Frontal cortex (tissue), 4 donors: ENCODE results near the gene MEIS1. TPM values are rescaled to one million over a fixed set of nuclear protein-coding genes. Genes with fewer than 3 reads are reported as not detected.

ENCODE experiments used
- DNase-seq, 2 donors: peaks; one replicate each; pipeline ENCODE4 v3.0.0; 2012; ENCODE audit warnings: low spot score in 2 of 2
- FAIRE-seq: peaks from 2 replicates; lab custom pipeline; 2012; peaks lifted over from hg19 to GRCh38; lab: Jason Lieb, UNC
- total RNA-seq: library from RNA; depleted of rRNA; stranded (reverse); fragments of >200 nt; gene quantifications from one replicate; pipeline ENCODE4 v1.2.3, GENCODE V29; 2014
- donor health status: control.
- donor health status: control.
- donor health status: control.

The MEIS1 gene
- total RNA-seq, 1 donor from 2014 or later, result 39.5 TPM

DNA sequence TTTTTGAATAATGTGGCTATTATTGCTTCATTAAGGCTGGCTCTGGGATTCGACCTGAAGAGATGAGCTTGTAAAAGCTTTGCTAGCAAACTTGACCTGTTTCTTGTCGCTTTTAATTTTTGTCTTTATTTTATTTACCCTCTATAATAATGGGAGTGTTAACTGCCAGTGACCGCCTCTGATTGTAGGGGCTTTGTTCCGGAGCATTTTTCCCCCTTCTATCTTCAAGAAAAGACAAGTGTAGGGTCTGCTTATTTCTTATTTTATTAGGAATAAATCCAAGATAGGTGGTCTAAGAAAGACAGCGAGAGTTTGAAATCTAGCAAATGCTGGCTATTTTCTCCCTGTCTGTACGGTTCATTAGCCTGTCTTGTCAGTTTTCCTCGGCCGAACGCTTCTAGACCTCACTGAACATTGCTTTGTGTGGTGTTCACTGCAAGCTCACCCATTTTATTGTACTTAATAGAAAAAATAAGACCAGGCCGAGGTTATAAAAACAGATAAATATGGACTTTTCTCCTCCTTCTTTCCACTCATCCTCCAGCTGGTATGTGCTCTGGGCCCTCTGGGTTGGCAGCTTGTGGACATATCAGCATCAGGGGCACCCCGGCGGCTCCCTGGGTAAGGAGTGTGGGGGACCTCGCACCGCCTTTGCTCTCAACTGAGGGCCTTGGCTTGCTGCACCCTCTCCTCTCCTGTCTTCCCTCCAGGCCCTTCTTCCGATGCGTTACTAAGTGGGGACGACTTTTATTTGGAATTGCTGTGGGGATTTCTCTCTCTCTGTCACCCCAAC, 8.5 kb downstream of the MEIS1 start:
- FAIRE-seq (no peak), DNase-seq (no peak)

DNA sequence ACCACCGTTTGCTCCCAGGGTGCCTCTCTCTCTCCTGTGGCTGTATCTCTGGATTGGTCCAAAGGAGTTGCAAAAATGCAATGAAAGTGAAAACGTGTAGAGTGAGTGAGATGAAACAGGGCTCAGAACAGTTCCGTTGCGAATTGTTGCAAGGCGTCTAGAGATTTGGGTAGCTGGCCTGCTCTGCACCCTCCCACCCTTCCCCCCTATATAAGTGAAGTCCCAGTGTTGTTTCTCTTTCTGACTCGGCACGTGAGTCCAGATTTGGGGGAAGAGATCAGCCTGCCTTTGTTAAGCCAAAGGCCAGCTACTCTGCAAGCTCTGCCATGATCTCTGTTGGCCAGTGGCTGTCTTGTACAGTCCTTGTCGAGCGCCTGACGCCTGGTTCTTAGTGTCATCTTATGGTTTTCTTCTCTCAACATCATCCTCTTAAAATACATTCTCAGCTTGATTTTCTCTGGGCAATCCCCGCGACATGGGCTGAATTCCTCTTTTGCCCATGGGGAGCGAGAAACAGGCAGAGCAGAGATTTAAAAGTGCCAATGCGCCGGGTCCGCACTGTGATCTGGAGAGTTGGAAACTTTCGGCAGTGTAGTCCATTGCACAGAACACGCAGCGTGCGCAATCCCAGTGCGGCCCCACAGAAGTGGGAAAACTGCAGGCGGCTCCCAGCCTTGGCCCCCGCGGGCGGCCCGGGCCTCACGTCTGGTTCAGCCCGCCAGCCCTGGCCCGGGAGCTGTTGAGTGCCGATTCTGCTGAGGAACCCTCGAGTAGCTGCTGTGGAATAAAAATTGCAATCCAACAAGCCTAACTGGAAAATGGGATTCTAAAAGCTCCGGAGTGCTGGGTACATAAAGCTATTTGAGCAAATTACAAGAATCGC, 9.3 kb downstream of the MEIS1 start:
- no peak for FAIRE-seq
- no peak for DNase-seq

- FAIRE-seq (no peak), DNase-seq (no peak)
Measured at GRCh38 chr2:66445076-66445924, 10.4 kb downstream of the MEIS1 start.

DNA sequence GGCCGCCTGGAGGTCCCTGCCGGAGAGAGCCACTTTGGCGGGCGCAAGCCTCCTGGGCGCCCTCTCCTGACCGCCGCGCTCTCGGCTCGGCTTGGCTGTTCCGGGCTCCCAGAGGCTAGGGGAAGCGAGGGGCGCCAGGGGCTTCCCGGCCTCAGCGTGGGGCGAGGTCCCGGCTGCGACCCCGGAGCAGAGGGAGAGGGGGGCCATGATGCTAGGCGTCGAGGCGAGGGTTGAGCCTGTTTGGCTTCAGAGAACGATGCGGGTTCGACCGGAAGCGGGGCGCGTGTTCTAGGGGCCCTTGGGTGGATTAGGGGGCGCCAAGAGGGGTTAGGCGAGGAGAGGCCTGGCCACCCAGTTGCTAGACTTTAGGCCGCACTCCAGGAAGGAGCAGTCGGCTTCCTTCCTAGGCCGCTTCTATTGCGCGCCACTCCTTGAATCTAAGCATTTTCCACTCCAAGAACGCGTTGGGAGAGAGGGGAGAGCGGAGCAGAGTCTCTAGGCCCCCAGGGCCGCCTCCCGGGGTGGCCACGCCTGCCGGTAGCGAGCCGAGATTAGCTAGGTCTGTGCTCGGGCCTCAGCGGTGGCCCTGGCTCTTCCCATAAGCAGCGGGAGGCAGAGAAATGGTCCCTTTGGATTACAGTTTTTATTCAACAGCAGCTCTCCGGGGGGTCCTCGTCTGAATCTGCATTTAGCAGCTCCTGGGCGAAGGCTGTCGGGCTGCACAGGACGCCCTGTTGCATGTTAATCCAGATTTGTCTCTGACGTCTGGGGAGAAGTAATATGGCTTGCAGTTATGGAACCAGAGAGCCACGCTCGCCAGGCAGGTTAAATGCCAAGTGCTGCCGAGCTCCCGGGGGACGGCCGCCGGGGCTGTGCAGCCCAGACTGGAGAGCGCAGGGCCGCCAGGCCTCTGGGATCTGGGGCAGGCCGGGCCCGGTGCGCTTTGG, 11.3 kb downstream of the MEIS1 start:
- FAIRE-seq (no peak), DNase-seq (no peak)

- DNase-seq, result no peak
- FAIRE-seq, result no peak
Measured at GRCh38 chr2:66446941-66447340, 12.0 kb downstream of the MEIS1 start.

DNA sequence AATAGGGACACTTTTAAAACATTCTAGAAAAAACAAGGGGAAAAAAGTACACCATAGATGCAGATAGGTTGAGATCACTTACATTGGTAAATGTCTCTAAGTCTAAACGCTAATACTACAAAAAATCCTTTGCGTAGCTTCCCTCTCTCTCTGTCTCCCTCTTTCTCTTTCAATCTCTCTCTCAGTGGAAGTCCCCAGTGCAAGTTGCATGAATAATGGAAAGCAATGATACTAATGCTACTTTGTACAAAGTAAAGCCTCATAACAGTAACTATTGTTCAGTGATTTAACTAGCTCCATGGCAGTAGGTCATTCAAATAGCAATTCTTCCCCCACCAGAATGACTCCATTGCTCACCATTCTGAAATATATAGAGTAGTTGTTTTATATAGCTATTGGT, 12.8 kb downstream of the MEIS1 start:
- FAIRE-seq (no peak), DNase-seq (no peak)

- FAIRE-seq, result peak; percentile 51
- no peak for DNase-seq
Measured at GRCh38 chr2:66448136-66448991, 13.4 kb downstream of the MEIS1 start.

DNA sequence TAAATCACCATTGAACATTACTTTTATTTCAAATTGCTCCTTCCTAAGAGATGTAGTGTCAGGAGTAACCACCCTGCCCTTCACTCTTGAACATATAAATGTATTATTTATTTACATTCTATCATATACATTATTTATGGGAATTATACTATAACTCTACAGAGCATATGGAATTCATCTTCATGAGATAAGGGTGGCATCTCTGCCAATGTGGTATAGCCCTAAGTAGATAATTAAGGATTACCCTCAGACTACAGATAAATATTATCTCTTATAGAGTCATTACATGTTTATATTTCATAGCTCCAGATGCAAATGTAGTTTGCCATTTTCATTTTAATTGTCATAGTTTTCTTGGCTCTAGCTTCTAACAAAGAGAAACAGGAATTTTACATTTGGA, 17.3 kb downstream of the MEIS1 start:
- DNase-seq (no peak), FAIRE-seq (no peak)

- DNase-seq, result no peak
- FAIRE-seq, result no peak
Measured at GRCh38 chr2:66452917-66453316, 18.0 kb downstream of the MEIS1 start.

GRCh38 chr2:66455490-66455889, 20.6 kb downstream of the MEIS1 start:
- DNase-seq, result no peak
- FAIRE-seq, result no peak

GRCh38 chr2:66456183-66457041, 21.5 kb downstream of the MEIS1 start:
- no peak for DNase-seq
- no peak for FAIRE-seq

GRCh38 chr2:66457545-66457944, 22.6 kb downstream of the MEIS1 start:
- FAIRE-seq (no peak), DNase-seq (no peak)

DNA sequence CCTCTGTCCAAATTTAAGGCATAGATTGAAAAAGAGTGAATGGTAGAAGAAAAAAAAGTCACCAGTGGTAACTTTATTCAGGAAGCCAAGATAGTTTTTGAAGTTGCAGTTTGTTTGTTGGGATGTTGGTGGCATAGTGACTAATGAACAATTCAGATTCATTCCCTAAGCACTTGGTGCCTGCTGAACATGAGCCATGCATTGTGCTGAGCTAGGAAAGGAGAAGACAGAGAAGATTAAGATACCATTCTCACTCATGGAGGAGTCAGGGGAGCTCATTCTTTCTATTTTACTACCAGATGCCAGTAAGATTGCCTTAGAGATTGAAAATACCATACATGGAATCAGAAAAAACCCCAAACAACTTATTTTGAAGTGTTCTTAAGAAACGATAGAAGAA, 25.1 kb downstream of the MEIS1 start:
- FAIRE-seq, result no peak
- no peak for DNase-seq

GRCh38 chr2:66461001-66461663, 26.2 kb downstream of the MEIS1 start:
- DNase-seq (no peak), FAIRE-seq (no peak)

GRCh38 chr2:66461664-66462500, 27.0 kb downstream of the MEIS1 start:
- FAIRE-seq (no peak), DNase-seq (no peak)

DNA sequence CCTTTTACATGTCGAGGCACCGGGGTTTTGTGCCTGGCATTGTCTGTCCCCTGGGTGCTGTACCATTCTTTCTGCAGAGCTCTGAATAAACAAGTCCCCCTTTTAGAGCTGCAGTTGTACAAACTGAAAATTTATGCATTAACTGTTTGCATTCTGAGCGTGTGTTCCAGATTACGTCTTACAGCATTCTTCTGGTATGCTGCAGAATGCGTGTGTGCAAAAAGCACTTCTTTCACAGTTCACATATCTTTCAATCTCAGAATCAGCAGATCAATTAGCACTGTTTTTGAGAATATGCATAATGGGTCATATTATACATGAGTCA, 27.5 kb downstream of the MEIS1 start:
- DNase-seq (no peak), FAIRE-seq (no peak)
